RWPE1 (cell line): ENCODE measurements around the gene BTBD9.

Source experiments
- CTCF ChIA-PET: fragments of 350-600 bp; sonication (Branson Sonifier 250); formaldehyde crosslinking; extraction: SDS; loops from one replicate; lab custom pipeline; 2021; lab: Yijun Ruan, JAX
- POLR2A ChIA-PET: fragments of 400-600 bp; formaldehyde crosslinking; extraction: SDS; loops from one replicate; lab custom pipeline; 2020; ENCODE audit warnings: antibody characterized with exemption; ENCODE audit not compliant: low non-redundant PET; lab: Yijun Ruan, JAX
- DNase-seq: peaks from one replicate; pipeline ENCODE4 v3.0.0; 2012; ENCODE audit warnings: low spot score
- H3K27ac ChIP-seq: fragments of 450-650 bp; 2 replicates; pipeline ENCODE4 v1.5.1; 2017
- TF ChIP-seq, protein P1 (sequence below): fragments of 450-650 bp; conservative IDR thresholded peaks from 2 replicates; pipeline ENCODE4 v1.5.1; 2017; ENCODE audit warnings: low read depth, mild to moderate bottlenecking

The BTBD9 gene

GRCh38 chr6:38169221-38169976, 470.3 kb downstream of the BTBD9 start:
- TF ChIP-seq, protein P1, sequence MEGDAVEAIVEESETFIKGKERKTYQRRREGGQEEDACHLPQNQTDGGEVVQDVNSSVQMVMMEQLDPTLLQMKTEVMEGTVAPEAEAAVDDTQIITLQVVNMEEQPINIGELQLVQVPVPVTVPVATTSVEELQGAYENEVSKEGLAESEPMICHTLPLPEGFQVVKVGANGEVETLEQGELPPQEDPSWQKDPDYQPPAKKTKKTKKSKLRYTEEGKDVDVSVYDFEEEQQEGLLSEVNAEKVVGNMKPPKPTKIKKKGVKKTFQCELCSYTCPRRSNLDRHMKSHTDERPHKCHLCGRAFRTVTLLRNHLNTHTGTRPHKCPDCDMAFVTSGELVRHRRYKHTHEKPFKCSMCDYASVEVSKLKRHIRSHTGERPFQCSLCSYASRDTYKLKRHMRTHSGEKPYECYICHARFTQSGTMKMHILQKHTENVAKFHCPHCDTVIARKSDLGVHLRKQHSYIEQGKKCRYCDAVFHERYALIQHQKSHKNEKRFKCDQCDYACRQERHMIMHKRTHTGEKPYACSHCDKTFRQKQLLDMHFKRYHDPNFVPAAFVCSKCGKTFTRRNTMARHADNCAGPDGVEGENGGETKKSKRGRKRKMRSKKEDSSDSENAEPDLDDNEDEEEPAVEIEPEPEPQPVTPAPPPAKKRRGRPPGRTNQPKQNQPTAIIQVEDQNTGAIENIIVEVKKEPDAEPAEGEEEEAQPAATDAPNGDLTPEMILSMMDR: no peak
- CTCF ChIA-PET: no interaction called here
- POLR2A ChIA-PET: no interaction called here

DNA sequence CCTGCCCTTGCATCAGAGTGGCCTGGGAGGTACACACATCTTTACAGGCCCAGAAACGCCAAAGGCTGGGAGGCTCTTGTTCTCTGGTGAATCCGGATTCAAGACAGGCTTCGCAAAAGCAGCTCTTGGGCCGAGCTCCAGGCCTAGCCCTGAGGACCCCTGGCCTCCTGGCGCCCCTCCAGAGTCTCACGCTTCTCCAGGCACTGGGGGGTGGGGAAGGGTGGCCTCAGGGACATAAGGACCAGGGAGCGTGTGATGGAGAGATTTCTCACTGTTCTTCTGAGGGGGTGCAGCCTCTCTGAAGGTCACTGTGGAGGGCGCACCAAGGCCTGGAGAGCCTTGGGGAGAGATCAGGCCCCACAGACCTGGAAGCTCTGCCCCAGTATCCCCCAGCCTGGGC, 471.0 kb downstream of the BTBD9 start:
- POLR2A ChIA-PET: no interaction called here
- no peak overlapping the region for H3K27ac ChIP-seq
- DNase-seq: no peak
- TF ChIP-seq, protein P1: no peak
- CTCF ChIA-PET: no interaction called here

More at GRCh38 chr6:38169221-38169976, 470.3 kb downstream of the BTBD9 start:
- no peak overlapping the region for H3K27ac ChIP-seq
- no peak for DNase-seq

DNA sequence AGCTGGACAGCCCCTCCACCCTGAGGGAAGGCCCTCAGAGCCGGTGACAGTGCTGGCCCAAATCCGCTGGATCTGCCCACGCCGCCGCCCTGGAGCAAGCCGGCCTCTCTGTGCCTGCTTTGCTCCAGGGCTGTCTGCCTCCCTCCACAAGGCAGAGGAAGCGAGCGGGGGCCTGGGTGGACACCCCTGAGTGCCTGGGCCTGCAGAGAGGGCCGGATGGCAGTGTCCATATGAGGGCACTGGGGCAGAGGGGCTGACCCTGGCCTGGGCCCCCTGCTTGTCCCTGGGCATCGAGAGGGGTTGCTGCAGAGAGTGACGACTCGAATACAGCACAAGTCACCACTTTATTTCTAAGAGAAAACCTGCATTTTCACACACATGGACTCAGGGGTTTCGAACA, 471.6 kb downstream of the BTBD9 start:
- DNase-seq: no peak
- H3K27ac ChIP-seq: no peak overlapping the region
- TF ChIP-seq, protein P1: no peak
- ChIA-PET POLR2A (no interaction called here), CTCF (no interaction called here)

- TF ChIP-seq, protein P1: no peak
- CTCF ChIA-PET: no interaction called here
- H3K27ac ChIP-seq: no peak overlapping the region
- DNase-seq: no peak
- POLR2A ChIA-PET: no interaction called here
Measured at GRCh38 chr6:38167598-38167997, 472.1 kb downstream of the BTBD9 start.

DNA sequence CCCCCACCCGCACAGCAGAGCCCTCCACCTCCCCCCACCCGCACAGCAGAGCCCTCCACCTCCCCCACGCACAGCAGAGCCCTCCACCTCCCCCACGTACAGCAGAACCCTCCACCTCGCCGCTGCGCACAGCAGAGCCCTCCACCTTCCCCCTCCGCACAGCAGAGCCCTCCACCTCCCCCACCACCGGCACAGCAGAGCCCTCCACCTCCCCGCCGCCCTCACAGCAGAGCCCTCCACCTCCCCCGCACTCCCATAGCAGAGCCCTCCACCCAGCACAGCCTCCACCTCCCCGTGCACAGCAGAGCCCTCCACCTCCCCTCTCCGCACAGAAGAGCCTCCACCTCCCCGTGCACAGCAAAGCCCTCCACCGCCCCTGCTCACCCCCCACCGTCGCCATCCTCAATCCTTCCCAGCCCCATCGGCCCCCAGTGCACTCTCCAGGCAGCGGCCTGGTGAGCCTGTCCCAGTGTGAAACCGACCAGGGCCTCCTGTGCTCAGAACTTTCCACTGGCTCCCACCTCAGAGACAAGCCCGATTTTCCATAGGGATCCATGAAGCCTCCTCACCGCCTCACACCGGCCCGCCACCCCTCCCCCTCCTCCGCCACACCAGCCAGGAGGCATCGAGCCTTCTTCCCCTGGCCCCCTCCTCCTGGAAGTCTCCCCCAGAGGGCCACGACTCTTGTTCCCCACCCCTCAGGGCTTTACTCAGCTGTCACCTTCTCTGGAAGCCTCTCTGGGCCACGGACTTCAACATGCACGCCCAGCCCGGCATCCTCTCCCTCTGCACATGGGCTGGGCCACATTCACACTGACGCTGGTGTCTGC, 473.1 kb downstream of the BTBD9 start:
- ChIA-PET POLR2A (no interaction called here), CTCF (no interaction called here)
- no peak overlapping the region for H3K27ac ChIP-seq
- DNase-seq: no peak
- TF ChIP-seq, protein P1: no peak

DNA sequence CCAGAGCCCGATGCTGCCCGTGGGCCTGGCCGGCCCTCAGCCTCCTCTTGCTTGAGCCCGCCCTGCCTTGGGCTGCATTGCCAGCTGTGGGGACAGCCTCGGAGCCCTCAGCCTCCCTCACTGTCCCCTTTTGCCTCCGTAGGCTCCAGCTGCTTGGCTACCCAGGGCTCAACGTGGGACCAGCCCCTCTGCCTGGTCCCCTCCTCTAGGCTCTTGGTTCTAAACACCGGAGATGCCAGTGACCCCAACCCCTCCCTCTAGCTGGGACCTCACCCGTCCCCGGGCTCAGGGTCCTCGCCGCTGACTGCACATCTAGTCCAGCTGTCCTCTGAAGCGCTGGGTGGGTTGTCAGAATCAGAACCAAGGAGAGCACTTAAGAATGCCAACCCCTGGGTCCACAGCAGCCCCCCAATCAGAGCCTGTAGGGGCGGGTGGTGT, 475.0 kb downstream of the BTBD9 start:
- TF ChIP-seq, protein P1: no peak
- CTCF ChIA-PET: no interaction called here
- no peak overlapping the region for H3K27ac ChIP-seq
- POLR2A ChIA-PET: no interaction called here
- no peak for DNase-seq
